NCI-H2029 (cell line): ENCODE measurements around the gene ZNF8.
"Not testable (repeated sequence)": the region's sequence is repeated elsewhere in the genome, so short reads cannot be mapped to it uniquely, and the experiment has no call there.

ENCODE experiments used
- DNase-seq: peaks from one replicate; lab custom pipeline; 2025; lab: John Stamatoyannopoulos, UW

ZNF8 gene

DNA sequence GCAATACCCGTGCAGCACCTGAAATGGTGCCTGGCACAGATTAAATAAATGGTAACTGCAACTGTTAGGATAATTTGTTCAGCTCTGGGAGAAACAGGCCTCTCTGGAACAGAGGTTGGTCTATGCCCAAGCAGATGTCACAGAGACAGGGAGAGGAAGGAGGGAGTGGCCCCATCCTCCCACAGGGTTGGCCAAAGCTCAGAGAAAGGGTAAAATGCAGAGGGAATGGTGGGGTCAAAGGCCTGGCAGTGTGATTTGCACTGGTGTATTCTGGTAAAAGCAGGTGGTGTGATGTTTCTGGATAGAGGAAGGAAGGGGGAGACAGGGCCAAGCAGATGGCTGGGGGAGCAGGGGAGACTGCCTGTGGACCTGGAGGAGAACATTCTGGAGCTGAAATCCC, 57.5 kb downstream of the ZNF8 start:
- DNase-seq, result no peak

DNA sequence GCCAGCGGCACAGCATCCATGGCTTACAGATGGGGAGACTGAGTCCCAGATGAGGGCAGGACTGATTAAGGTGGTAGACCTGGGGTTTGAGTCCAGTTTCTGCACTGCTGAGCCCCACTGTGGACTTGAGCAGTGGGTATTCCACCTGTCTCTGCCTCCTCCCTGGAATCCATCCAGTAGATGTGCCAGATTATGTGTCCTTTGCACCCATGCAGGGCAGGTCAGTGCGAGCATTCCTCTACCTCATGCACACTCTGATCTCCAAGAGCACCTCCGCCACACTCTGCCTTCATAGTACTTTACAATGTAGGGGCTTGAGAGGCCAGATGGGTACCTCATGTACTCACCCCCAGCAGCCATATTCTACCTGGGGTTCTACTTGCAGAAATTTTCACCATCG, 58.1 kb downstream of the ZNF8 start:
- no peak for DNase-seq

GRCh38 chr19:58338336-58338735, 59.6 kb downstream of the ZNF8 start:
- no peak for DNase-seq

DNA sequence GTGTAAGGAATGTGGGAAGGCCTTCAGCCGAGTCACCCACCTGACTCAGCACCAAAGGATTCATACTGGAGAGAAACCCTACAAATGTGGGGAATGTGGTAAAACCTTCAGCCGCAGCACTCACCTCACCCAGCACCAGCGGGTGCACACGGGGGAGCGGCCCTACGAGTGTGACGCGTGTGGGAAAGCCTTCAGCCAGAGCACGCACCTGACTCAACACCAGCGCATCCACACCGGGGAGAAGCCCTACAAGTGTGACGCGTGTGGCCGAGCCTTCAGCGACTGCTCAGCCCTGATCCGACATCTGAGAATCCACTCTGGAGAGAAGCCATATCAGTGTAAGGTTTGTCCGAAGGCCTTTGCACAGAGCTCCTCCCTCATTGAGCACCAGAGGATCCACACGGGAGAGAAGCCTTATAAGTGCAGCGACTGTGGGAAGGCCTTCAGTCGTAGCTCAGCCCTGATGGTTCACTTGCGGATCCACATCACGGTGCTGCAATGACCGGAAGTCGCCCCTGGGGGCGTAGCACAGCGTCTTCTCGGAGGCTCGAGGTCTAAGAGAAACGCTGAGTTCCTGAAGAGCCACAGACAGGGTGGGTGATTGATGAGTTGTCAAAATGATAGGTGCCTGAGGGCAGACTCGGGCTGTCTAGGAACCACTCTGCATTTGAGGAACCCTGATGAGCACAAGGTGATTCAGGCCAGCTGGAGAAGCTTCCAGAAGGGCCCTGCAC, 60.2 kb downstream of the ZNF8 start:
- DNase-seq, result no peak

DNA sequence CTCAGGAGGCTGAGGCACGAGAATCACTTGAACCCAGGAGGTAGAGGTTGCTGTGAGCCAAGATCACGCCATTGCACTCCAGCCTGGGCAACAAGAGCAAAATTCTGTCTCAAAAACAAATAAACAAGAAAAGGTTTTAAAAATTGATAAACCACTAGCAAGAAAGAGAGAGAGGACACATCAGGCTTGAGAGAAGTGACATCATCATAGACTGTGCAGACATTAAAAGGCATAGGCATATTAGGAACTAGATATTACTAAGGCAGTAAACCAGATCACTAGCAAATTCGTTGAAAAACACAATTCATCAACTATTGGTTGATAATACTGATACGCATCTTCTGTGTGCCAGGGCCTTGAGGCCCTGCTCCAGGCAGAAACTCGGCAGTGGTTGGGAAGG, 66.8 kb downstream of the ZNF8 start:
- DNase-seq, result no peak

- peak; percentile 33 for DNase-seq
These were observed 68.5 kb downstream of the ZNF8 start for GRCh38 chr19:58346961-58347929.

GRCh38 chr19:58348080-58348479, 69.3 kb downstream of the ZNF8 start:
- not testable (repeated sequence) for DNase-seq

DNA sequence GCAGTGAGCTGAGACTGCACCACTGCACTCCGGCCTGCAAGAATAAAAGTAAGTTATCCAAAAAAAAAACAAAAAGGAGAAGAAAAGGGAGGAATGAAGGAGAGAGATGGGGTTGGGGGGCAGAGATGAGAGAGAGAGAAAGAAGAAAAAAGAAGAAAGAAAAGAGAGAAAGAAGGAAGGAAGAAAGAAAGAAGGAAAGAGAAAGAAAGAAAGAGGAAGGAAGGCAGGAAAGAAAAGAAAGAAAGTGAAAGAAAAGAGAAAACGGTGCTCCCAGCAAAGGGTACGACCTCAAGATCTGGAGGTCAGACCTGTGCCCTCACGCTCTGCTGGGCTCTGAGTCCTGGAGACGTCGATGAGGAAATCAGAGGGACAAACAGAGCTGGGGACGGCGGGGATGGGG, 70.8 kb downstream of the ZNF8 start:
- DNase-seq, result no peak

DNA sequence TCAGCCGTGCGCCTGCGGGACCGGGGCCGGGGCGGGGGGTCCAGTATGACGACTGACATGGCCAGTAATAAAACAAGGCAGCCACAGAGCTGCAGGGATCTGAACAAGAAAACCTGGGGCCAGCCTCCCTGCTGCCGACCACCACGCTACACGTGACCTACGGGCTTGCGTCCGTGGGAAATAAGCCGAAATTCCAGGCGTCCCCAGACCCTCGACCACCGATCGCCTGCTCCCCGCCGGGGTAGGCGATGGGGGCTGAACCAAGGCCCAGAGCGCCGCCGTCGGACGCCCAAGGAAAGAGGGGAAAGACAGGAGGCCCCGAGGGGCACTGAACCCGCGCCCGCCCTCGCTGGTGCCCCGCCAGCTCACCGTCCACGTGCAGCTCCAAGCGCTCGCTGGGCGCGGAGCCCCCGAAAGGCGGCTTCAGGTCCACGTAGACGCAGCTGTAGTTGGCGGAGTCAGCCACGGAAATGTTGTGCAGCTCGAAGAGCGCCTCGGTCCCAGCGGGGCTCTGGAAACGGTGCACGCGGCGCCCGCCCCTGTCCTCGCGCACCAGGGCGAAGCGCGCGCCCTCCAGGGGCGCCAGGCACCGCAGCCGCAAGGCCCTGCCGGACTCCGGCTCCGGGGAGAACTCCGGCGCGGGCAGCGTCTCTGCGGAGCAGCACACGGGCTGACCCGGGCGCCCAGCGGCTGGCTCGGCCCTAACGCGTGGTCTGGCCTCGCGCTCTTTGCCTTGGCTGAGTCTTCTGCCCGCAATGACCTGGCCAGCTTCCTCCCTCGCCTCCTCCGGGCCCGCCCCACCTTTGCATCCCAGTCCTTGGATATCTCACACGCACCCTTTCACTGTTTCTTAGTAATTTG, 71.5 kb downstream of the ZNF8 start:
- no peak for DNase-seq

DNA sequence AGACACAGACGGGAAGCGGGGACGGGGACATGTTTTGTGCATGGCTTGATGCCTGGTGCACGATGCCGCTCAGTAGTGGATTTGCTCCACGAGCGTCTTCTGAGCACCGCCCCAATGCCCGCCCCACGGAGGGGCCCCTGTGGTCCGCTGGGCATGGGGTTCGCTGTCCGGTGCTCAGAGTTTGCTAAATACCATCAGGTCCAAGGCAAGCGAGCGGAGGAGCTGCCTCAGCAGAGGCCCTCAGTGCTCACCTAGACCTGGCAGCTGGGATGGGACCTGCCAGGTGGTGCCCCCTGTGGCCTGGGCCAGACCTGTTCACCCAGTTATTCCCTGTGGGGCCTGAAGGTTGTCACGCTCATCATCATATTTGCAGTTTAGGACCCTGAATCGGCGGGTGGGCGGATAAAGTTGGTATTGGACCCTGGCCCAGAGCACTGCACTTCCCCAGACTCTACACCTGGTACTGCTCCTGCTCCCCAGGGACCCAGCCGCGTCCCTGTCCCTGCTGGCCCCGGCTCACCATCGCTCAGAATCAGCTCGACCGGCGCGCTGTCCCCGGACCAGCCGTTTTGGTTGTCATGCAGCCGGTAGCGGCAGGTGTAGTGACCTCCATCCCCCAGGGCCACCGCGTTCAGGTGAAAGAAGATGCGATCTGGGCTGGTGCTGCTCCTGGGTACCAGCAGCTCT, 72.3 kb downstream of the ZNF8 start:
- DNase-seq, result no peak

DNA sequence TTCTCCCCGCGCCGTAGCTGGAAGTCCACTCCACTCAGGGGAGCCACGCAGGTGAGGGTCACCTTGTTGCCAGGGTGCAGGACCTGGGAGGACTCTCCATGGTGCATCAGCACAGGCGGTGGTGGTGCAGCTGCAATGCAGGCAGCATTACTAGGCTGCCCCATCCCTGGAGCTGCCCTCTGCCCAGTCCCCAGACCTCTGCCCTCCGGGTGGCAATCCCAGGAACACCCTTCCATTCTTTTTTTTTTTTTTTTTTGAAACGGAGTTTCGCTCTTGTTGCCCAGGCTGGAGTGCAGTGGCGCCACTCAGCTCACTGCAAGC, 72.8 kb downstream of the ZNF8 start:
- DNase-seq, result no peak

DNA sequence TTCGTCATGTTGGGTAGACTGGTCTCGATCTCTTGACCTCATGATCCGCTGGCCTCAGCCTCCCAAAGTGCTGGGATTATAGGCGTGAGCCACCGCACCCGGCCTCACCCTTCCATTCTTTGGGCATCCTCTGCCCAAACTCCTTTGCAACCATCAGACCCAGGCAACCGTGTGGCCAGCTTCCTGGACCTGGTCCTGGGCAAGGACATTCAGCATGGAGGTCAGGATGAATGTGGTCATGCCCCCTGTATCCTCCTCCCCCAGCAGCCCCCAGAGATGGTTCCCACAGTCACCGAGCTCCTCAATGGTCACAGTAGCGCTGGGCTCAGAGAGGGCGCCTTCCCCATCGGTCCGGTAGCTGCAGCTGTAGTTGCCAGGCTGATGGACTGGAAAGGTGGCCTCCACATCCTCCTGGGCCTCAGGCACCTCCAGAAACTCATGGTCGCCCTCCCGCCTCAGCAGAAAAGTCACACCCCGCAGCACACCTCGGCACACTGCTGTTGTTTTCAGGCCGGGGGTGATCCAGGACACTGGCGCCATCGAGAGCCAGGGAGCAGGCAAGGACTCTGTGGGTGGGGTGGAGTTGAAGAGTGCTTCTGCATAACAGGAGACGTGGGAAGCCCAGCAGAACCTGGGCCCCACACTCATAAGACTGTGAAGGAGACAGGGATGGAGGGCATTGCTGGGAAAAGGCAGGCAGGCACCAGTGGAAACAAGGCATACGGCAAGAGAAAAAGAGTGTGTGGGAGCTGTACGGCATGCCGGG, 73.4 kb downstream of the ZNF8 start:
- DNase-seq, result no peak
